ENCODE results near the gene FBXO11.

Gene FBXO11

DNA sequence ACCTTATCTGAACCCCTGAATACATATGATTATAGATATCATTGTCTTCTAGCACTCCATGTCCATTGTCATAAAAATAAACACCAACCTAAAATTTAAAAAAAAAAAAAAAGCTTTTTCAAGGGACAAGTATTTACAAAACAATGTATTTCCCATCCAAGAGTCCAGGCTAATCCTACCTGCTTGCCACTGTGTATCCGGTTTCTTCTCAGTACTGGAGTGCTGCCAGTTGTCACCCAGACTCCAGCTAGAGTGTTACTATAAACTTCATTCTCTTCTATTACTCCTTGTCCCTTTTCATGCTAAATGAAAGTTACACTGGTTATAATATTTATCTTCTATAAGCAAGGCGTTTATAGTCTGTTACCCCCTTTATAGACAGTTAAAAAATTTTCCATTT is 87.5 kb downstream of the FBXO11 start:
- no peak for ATAC-seq
- TF ChIP-seq ZNF565 (CRISPR knock-in tag; conservative IDR thresholded peaks at IDR 0.05; ENCODE audit: low read depth) (no peak), RARB (CRISPR knock-in tag; IDR thresholded peaks at IDR 0.05) (no peak), ZFP30 (CRISPR knock-in tag; IDR thresholded peaks at IDR 0.05) (no peak), TOX (CRISPR knock-in tag; IDR thresholded peaks at IDR 0.05; ENCODE audit: borderline replicate concordance) (no peak), SNAI2 (CRISPR knock-in tag; IDR thresholded peaks at IDR 0.05) (no peak)
- TF ChIP-seq, protein P1, sequence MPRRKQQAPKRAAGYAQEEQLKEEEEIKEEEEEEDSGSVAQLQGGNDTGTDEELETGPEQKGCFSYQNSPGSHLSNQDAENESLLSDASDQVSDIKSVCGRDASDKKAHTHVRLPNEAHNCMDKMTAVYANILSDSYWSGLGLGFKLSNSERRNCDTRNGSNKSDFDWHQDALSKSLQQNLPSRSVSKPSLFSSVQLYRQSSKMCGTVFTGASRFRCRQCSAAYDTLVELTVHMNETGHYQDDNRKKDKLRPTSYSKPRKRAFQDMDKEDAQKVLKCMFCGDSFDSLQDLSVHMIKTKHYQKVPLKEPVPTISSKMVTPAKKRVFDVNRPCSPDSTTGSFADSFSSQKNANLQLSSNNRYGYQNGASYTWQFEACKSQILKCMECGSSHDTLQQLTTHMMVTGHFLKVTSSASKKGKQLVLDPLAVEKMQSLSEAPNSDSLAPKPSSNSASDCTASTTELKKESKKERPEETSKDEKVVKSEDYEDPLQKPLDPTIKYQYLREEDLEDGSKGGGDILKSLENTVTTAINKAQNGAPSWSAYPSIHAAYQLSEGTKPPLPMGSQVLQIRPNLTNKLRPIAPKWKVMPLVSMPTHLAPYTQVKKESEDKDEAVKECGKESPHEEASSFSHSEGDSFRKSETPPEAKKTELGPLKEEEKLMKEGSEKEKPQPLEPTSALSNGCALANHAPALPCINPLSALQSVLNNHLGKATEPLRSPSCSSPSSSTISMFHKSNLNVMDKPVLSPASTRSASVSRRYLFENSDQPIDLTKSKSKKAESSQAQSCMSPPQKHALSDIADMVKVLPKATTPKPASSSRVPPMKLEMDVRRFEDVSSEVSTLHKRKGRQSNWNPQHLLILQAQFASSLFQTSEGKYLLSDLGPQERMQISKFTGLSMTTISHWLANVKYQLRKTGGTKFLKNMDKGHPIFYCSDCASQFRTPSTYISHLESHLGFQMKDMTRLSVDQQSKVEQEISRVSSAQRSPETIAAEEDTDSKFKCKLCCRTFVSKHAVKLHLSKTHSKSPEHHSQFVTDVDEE (CRISPR knock-in tag; IDR thresholded peaks at IDR 0.05), result no peak

DNA sequence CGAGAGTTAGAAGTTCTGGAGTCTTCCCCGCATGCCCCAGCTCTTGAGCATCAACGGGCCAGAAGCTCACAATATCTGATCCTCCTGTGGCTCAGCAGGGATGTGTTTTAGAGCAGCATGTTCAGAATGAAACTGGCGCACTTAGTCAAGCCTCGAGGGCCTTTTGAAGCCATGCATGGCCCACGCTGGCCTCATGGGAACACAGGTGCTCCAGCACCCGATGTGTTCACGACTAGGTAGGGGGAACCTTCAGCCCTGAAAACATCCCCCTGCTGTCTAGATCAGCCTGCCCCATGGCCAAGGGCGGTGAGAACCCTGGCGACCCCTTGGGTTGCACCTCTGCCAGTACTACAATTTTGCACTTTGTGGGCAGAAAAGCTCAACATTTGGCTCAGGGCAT is 90.5 kb downstream of the FBXO11 start:
- no peak for ATAC-seq
- no peak for TF ChIP-seq ISL1 (CRISPR knock-in tag; IDR thresholded peaks at IDR 0.05)
- TF ChIP-seq RARB (CRISPR knock-in tag; IDR thresholded peaks at IDR 0.05), result no peak
- no peak for TF ChIP-seq PPARA (CRISPR knock-in tag; IDR thresholded peaks at IDR 0.05; ENCODE audit: borderline replicate concordance)
- TF ChIP-seq, protein P2, sequence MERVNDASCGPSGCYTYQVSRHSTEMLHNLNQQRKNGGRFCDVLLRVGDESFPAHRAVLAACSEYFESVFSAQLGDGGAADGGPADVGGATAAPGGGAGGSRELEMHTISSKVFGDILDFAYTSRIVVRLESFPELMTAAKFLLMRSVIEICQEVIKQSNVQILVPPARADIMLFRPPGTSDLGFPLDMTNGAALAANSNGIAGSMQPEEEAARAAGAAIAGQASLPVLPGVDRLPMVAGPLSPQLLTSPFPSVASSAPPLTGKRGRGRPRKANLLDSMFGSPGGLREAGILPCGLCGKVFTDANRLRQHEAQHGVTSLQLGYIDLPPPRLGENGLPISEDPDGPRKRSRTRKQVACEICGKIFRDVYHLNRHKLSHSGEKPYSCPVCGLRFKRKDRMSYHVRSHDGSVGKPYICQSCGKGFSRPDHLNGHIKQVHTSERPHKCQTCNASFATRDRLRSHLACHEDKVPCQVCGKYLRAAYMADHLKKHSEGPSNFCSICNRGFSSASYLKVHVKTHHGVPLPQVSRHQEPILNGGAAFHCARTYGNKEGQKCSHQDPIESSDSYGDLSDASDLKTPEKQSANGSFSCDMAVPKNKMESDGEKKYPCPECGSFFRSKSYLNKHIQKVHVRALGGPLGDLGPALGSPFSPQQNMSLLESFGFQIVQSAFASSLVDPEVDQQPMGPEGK (CRISPR knock-in tag; IDR thresholded peaks at IDR 0.05; ENCODE audit: borderline replicate concordance), result no peak

DNA sequence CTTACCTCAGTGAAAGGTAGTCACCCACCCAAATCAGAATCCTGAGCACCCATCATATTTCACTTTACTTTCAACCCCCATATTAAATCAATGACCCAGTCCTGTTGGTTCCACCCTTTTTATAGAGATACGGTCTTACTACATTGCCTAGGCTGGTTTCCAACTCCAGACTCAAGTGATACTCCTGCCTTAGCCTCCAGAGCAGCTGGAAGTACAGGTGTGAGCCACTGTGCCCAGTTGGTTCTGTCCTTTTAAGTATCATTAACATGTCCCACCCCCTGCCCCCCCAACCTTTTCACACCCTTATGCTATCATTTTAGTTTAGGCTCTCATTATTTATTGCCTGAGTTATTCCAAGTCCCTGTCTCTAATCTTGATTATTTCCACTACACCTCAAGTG is 94.6 kb downstream of the FBXO11 start:
- TF ChIP-seq TOX (CRISPR knock-in tag; IDR thresholded peaks at IDR 0.05; ENCODE audit: borderline replicate concordance) (no peak), ZFP3 (CRISPR knock-in tag; IDR thresholded peaks at IDR 0.05) (no peak)
- TF ChIP-seq, protein P2 (CRISPR knock-in tag; IDR thresholded peaks at IDR 0.05; ENCODE audit: borderline replicate concordance), result no peak
- no peak for ATAC-seq

DNA sequence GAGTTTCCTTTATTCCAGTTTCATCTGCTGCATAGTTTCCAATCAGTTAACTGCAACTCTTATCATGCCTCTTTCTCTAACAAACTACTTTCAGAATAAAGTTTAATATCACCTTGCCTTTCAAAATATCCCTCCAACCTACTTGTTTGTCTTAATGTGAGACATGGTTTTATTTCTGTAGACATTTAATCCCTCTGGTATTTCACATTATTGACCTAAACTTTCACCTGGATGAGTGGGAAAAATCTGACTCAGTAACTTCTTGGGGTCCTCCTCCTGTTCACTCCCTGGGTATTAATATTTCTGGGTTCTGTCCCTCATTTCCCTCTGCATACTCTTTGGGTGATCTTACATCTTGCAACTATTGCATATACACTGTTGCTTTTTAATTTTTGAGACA is 95.4 kb downstream of the FBXO11 start:
- ATAC-seq, result no peak
- TF ChIP-seq, protein P3, sequence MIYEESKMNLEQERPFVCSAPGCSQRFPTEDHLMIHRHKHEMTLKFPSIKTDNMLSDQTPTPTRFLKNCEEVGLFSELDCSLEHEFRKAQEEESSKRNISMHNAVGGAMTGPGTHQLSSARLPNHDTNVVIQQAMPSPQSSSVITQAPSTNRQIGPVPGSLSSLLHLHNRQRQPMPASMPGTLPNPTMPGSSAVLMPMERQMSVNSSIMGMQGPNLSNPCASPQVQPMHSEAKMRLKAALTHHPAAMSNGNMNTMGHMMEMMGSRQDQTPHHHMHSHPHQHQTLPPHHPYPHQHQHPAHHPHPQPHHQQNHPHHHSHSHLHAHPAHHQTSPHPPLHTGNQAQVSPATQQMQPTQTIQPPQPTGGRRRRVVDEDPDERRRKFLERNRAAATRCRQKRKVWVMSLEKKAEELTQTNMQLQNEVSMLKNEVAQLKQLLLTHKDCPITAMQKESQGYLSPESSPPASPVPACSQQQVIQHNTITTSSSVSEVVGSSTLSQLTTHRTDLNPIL (CRISPR knock-in tag; IDR thresholded peaks at IDR 0.05; ENCODE audit: low read depth), result no peak
- TF ChIP-seq ZFP30 (CRISPR knock-in tag; IDR thresholded peaks at IDR 0.05) (no peak), PPARA (CRISPR knock-in tag; IDR thresholded peaks at IDR 0.05; ENCODE audit: borderline replicate concordance) (no peak), TCF4 (CRISPR knock-in tag; IDR thresholded peaks at IDR 0.05; ENCODE audit: borderline replicate concordance) (no peak), ISL1 (CRISPR knock-in tag; IDR thresholded peaks at IDR 0.05) (no peak), ESRRG (CRISPR knock-in tag; IDR thresholded peaks at IDR 0.05) (no peak), ZC3H10 (CRISPR knock-in tag; IDR thresholded peaks at IDR 0.05) (no peak), SNAI2 (CRISPR knock-in tag; IDR thresholded peaks at IDR 0.05) (no peak), ZNF8 (CRISPR knock-in tag; IDR thresholded peaks at IDR 0.05) (no peak), RARB (CRISPR knock-in tag; IDR thresholded peaks at IDR 0.05) (no peak), BACH2 (CRISPR knock-in tag; IDR thresholded peaks at IDR 0.05; ENCODE audit: borderline replicate concordance) (no peak), TOX (CRISPR knock-in tag; IDR thresholded peaks at IDR 0.05; ENCODE audit: borderline replicate concordance) (no peak), OSR1 (CRISPR knock-in tag; IDR thresholded peaks at IDR 0.05) (no peak), CSDC2 (CRISPR knock-in tag; IDR thresholded peaks at IDR 0.05) (no peak)
- TF ChIP-seq, protein P1 (CRISPR knock-in tag; IDR thresholded peaks at IDR 0.05), result no peak
- TF ChIP-seq, protein P4, sequence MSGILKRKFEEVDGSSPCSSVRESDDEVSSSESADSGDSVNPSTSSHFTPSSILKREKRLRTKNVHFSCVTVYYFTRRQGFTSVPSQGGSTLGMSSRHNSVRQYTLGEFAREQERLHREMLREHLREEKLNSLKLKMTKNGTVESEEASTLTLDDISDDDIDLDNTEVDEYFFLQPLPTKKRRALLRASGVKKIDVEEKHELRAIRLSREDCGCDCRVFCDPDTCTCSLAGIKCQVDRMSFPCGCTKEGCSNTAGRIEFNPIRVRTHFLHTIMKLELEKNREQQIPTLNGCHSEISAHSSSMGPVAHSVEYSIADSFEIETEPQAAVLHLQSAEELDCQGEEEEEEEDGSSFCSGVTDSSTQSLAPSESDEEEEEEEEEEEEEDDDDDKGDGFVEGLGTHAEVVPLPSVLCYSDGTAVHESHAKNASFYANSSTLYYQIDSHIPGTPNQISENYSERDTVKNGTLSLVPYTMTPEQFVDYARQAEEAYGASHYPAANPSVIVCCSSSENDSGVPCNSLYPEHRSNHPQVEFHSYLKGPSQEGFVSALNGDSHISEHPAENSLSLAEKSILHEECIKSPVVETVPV (CRISPR knock-in tag; IDR thresholded peaks at IDR 0.05), result no peak
- TF ChIP-seq, protein P2 (CRISPR knock-in tag; IDR thresholded peaks at IDR 0.05; ENCODE audit: borderline replicate concordance), result no peak

Measured in SK-N-SH treated with all-trans-retinoic acid at 6 μM for 48 hours (cell line).